Measurements from ENCODE around the gene MAD1L1. TPM values are rescaled to one million over a fixed set of nuclear protein-coding genes. Genes with fewer than 3 reads are reported as not detected.
"Not testable (repeated sequence)": the region's sequence is repeated elsewhere in the genome, so short reads cannot be mapped to it uniquely, and the experiment has no call there.

MAD1L1 gene
- polyA plus RNA-seq, 4 donors, result 12.3 to 21.7 (median 18.1) TPM

- 94 to 95% (median 95%) methylated on average over 21 of the region's 21 CpGs for WGBS, 3 donors
- Histone ChIP-seq H3K9me3 (ENCODE audit: control insufficient read depth in 2 of 2, insufficient read depth in 1 of 2, low read depth in 1 of 2, low read length in 1 of 2) (no peaks in the 10 kb centered on the region), H3K27me3 (ENCODE audit: control insufficient read depth in 3 of 3, insufficient read depth in 3 of 3, low read length in 3 of 3) (no peaks in the 10 kb centered on the region), H3K27ac (ENCODE audit: low read depth in 1 of 3, low read length in 2 of 3) (no peak overlapping the region), H3K36me3 (ENCODE audit: control insufficient read depth in 3 of 3, insufficient read depth in 2 of 3, low read depth in 1 of 3, low read length in 3 of 3) (peaks cover 0 to 19% (median 2%) of the 10 kb centered on the region in 3 donors), H3K4me1 (ENCODE audit: control insufficient read depth in 3 of 3, insufficient read depth in 2 of 3, low read depth in 1 of 3, low read length in 2 of 3) (no peaks in the 10 kb centered on the region), H3K4me3 (ENCODE audit: low read depth in 1 of 3, low read length in 3 of 3) (no peak overlapping the region)
- no peak for DNase-seq
- FAIRE-seq, result no peak
These were observed 233.3 kb downstream of the MAD1L1 start for GRCh38 chr7:1999278-1999984.

DNA sequence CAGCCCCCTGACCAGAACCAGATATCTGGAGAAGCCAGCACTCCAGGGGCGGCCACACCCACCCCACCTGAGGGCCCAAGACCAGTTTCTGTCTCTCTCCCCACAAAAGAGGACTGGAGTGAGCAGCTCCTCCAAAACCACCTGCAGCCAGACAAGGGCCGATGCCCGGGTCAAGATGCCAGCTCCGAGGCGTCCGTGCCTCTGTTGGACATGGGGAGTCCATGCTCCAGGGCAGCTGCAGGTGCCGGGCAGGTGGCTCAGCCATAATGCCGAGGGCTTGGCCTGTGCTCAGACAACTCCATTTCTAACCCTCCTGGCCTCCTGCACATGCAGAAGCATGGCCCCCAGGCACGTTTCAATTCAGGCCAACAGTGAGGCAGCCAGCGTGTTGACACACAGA is 234.6 kb downstream of the MAD1L1 start:
- H3K4me1 ChIP-seq (ENCODE audit: control insufficient read depth in 3 of 3, insufficient read depth in 2 of 3, low read depth in 1 of 3, low read length in 2 of 3), result no peaks in the 10 kb centered on the region
- peaks cover 0 to 25% (median 2%) of the 10 kb centered on the region in 3 donors for H3K36me3 ChIP-seq (ENCODE audit: control insufficient read depth in 3 of 3, insufficient read depth in 2 of 3, low read depth in 1 of 3, low read length in 3 of 3)
- DNase-seq (no peak), FAIRE-seq (no peak)
- no peak overlapping the region for H3K4me3 ChIP-seq (ENCODE audit: low read depth in 1 of 3, low read length in 3 of 3)
- 89 to 93% (median 93%) methylated on average over 10 of the region's 10 CpGs for WGBS, 3 donors
- no peaks in the 10 kb centered on the region for H3K9me3 ChIP-seq (ENCODE audit: control insufficient read depth in 2 of 2, insufficient read depth in 1 of 2, low read depth in 1 of 2, low read length in 1 of 2)
- H3K27ac ChIP-seq (ENCODE audit: low read depth in 1 of 3, low read length in 2 of 3), result no peak overlapping the region
- H3K27me3 ChIP-seq (ENCODE audit: control insufficient read depth in 3 of 3, insufficient read depth in 3 of 3, low read length in 3 of 3), result no peaks in the 10 kb centered on the region

GRCh38 chr7:1997537-1998076 is 235.1 kb downstream of the MAD1L1 start:
- peaks cover 0 to 26% (median 2%) of the 10 kb centered on the region in 3 donors for H3K36me3 ChIP-seq (ENCODE audit: control insufficient read depth in 3 of 3, insufficient read depth in 2 of 3, low read depth in 1 of 3, low read length in 3 of 3)
- H3K4me1 ChIP-seq (ENCODE audit: control insufficient read depth in 3 of 3, insufficient read depth in 2 of 3, low read depth in 1 of 3, low read length in 2 of 3), result no peaks in the 10 kb centered on the region
- H3K9me3 ChIP-seq (ENCODE audit: control insufficient read depth in 2 of 2, insufficient read depth in 1 of 2, low read depth in 1 of 2, low read length in 1 of 2), result no peaks in the 10 kb centered on the region
- FAIRE-seq (no peak), DNase-seq (no peak)
- no peak overlapping the region for H3K4me3 ChIP-seq (ENCODE audit: low read depth in 1 of 3, low read length in 3 of 3)
- H3K27me3 ChIP-seq (ENCODE audit: control insufficient read depth in 3 of 3, insufficient read depth in 3 of 3, low read length in 3 of 3), result no peaks in the 10 kb centered on the region
- 87 to 93% (median 91%) methylated on average over 15 of the region's 15 CpGs for WGBS, 3 donors
- H3K27ac ChIP-seq (ENCODE audit: low read depth in 1 of 3, low read length in 2 of 3), result no peak overlapping the region

DNA sequence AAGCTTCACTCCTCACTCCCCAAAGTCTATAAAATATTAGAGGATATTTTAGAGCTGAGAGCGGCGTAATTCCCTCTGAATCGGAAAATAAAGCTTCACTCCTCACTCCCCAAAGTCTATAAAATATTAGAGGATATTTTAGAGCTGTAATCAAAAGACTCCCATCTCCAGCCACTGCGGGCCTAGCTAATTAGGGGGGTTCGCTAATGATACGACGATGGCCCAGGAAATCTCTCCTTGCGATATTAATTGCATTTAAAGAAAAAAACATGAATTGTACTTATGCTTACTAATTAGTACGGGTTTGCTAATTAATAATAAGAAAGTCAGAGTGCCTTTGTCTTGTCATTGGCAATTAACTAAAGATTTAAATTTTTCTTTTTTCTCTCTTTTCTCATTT is 235.9 kb downstream of the MAD1L1 start:
- no peaks in the 10 kb centered on the region for H3K4me1 ChIP-seq (ENCODE audit: control insufficient read depth in 3 of 3, insufficient read depth in 2 of 3, low read depth in 1 of 3, low read length in 2 of 3)
- no peak for DNase-seq
- no peaks in the 10 kb centered on the region for H3K9me3 ChIP-seq (ENCODE audit: control insufficient read depth in 2 of 2, insufficient read depth in 1 of 2, low read depth in 1 of 2, low read length in 1 of 2)
- H3K27me3 ChIP-seq (ENCODE audit: control insufficient read depth in 3 of 3, insufficient read depth in 3 of 3, low read length in 3 of 3), result no peaks in the 10 kb centered on the region
- FAIRE-seq, result no peak
- H3K4me3 ChIP-seq (ENCODE audit: low read depth in 1 of 3, low read length in 3 of 3), result no peak overlapping the region
- H3K36me3 ChIP-seq (ENCODE audit: control insufficient read depth in 3 of 3, insufficient read depth in 2 of 3, low read depth in 1 of 3, low read length in 3 of 3), result peaks cover 0 to 25% (median 2%) of the 10 kb centered on the region in 3 donors
- H3K27ac ChIP-seq (ENCODE audit: low read depth in 1 of 3, low read length in 2 of 3), result no peak overlapping the region
- 94 to 96% (median 95%) methylated on average over 9 of the region's 9 CpGs for WGBS, 3 donors

- 94 to 96% (median 96%) methylated on average over 17 to 24 of the region's 24 CpGs for WGBS, 3 donors
- H3K27me3 ChIP-seq (ENCODE audit: control insufficient read depth in 3 of 3, insufficient read depth in 3 of 3, low read length in 3 of 3); H3K4me1 ChIP-seq (ENCODE audit: control insufficient read depth in 3 of 3, insufficient read depth in 2 of 3, low read depth in 1 of 3, low read length in 2 of 3); DNase-seq; H3K27ac ChIP-seq (ENCODE audit: low read depth in 1 of 3, low read length in 2 of 3); FAIRE-seq; H3K4me3 ChIP-seq (ENCODE audit: low read depth in 1 of 3, low read length in 3 of 3); H3K9me3 ChIP-seq (ENCODE audit: control insufficient read depth in 2 of 2, insufficient read depth in 1 of 2, low read depth in 1 of 2, low read length in 1 of 2): not testable (repeated sequence)
- peaks cover 0 to 18% (median 0%) of the 10 kb centered on the region in 3 donors for H3K36me3 ChIP-seq (ENCODE audit: control insufficient read depth in 3 of 3, insufficient read depth in 2 of 3, low read depth in 1 of 3, low read length in 3 of 3)
These were observed 236.8 kb downstream of the MAD1L1 start for GRCh38 chr7:1995911-1996420.

DNA sequence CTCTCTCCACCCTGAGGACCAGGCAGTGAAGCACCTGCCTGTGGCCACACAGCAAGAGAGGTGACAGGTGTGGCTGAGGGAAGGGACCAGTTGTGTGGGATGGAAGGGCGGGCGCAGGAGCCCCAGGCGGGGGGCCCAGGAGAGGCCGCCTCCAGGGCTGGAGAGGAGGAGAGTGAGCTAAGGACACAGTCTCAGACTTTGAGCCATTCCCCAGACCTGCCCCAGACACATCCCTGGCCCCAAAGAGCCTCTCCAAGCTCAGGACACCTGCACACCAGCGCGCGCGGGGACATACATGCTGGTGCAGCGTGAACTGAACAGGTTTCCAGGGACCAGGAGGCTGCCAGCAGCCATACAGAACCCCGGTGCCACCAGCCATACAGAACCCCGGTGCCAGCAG is 237.3 kb downstream of the MAD1L1 start:
- 88 to 97% (median 88%) methylated on average over 8 to 11 of the region's 11 CpGs for WGBS, 3 donors
- FAIRE-seq (no peak), DNase-seq (no peak)
- H3K27ac ChIP-seq (ENCODE audit: low read depth in 1 of 3, low read length in 2 of 3), result no peak overlapping the region
- no peak overlapping the region for H3K4me3 ChIP-seq (ENCODE audit: low read depth in 1 of 3, low read length in 3 of 3)
- H3K27me3 ChIP-seq (ENCODE audit: control insufficient read depth in 3 of 3, insufficient read depth in 3 of 3, low read length in 3 of 3), result no peaks in the 10 kb centered on the region
- no peaks in the 10 kb centered on the region for H3K4me1 ChIP-seq (ENCODE audit: control insufficient read depth in 3 of 3, insufficient read depth in 2 of 3, low read depth in 1 of 3, low read length in 2 of 3)
- H3K9me3 ChIP-seq (ENCODE audit: control insufficient read depth in 2 of 2, insufficient read depth in 1 of 2, low read depth in 1 of 2, low read length in 1 of 2), result no peaks in the 10 kb centered on the region
- H3K36me3 ChIP-seq (ENCODE audit: control insufficient read depth in 3 of 3, insufficient read depth in 2 of 3, low read depth in 1 of 3, low read length in 3 of 3), result peaks cover 0 to 14% (median 0%) of the 10 kb centered on the region in 3 donors

GRCh38 chr7:1994931-1995330 is 237.8 kb downstream of the MAD1L1 start:
- H3K27me3 ChIP-seq (ENCODE audit: control insufficient read depth in 3 of 3, insufficient read depth in 3 of 3, low read length in 3 of 3), result no peaks in the 10 kb centered on the region
- FAIRE-seq (no peak), DNase-seq (no peak)
- no peaks in the 10 kb centered on the region for H3K9me3 ChIP-seq (ENCODE audit: control insufficient read depth in 2 of 2, insufficient read depth in 1 of 2, low read depth in 1 of 2, low read length in 1 of 2)
- H3K36me3 ChIP-seq (ENCODE audit: control insufficient read depth in 3 of 3, insufficient read depth in 2 of 3, low read depth in 1 of 3, low read length in 3 of 3), result peaks cover 0 to 14% (median 0%) of the 10 kb centered on the region in 3 donors
- H3K4me1 ChIP-seq (ENCODE audit: control insufficient read depth in 3 of 3, insufficient read depth in 2 of 3, low read depth in 1 of 3, low read length in 2 of 3), result no peaks in the 10 kb centered on the region
- no peak overlapping the region for H3K27ac ChIP-seq (ENCODE audit: low read depth in 1 of 3, low read length in 2 of 3)
- no peak overlapping the region for H3K4me3 ChIP-seq (ENCODE audit: low read depth in 1 of 3, low read length in 3 of 3)
- WGBS, 3 donors, result 89 to 93% (median 92%) methylated on average over 13 of the region's 13 CpGs

GRCh38 chr7:1993776-1994740 is 238.7 kb downstream of the MAD1L1 start:
- DNase-seq (no peak), FAIRE-seq (no peak)
- H3K9me3 ChIP-seq (ENCODE audit: control insufficient read depth in 2 of 2, insufficient read depth in 1 of 2, low read depth in 1 of 2, low read length in 1 of 2), result no peaks in the 10 kb centered on the region
- no peak overlapping the region for H3K27ac ChIP-seq (ENCODE audit: low read depth in 1 of 3, low read length in 2 of 3)
- H3K27me3 ChIP-seq (ENCODE audit: control insufficient read depth in 3 of 3, insufficient read depth in 3 of 3, low read length in 3 of 3), result no peaks in the 10 kb centered on the region
- no peaks in the 10 kb centered on the region for H3K4me1 ChIP-seq (ENCODE audit: control insufficient read depth in 3 of 3, insufficient read depth in 2 of 3, low read depth in 1 of 3, low read length in 2 of 3)
- no peak overlapping the region for H3K4me3 ChIP-seq (ENCODE audit: low read depth in 1 of 3, low read length in 3 of 3)
- 72 to 79% (median 75%) methylated on average over 27 of the region's 27 CpGs for WGBS, 3 donors
- H3K36me3 ChIP-seq (ENCODE audit: control insufficient read depth in 3 of 3, insufficient read depth in 2 of 3, low read depth in 1 of 3, low read length in 3 of 3), result peaks cover 0 to 12% (median 0%) of the 10 kb centered on the region in 3 donors
